ENCODE results near the gene UPP2. TPM values are rescaled to one million over a fixed set of nuclear protein-coding genes. Genes with fewer than 3 reads are reported as not detected.

Gene UPP2
- total and polyA plus RNA-seq, 9 of the 15 experiments (the other 6 are each of a cell fraction or from before 2014, with no cell fraction given) = not detected

DNA sequence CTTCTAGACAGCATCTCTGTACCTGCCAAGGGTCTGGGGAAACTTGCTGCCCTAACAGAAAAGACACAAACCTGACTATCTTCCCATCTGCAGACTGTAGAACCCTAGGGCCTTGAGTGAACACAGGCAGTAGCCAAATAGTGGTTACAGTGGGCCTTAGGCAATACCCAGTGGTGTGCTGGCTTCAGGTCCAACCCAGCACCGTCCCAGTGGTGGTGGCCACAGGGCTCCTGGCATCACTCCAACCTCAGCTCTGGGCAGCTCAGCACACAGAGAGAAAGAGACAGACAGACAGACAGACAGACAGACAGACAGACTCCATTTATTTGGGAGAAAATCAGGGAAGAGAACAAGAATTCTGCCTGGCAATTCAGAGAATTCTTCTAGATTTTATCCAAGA lies 29.3 kb upstream of the UPP2 start (continued):
- TF ChIP-seq, protein P1, sequence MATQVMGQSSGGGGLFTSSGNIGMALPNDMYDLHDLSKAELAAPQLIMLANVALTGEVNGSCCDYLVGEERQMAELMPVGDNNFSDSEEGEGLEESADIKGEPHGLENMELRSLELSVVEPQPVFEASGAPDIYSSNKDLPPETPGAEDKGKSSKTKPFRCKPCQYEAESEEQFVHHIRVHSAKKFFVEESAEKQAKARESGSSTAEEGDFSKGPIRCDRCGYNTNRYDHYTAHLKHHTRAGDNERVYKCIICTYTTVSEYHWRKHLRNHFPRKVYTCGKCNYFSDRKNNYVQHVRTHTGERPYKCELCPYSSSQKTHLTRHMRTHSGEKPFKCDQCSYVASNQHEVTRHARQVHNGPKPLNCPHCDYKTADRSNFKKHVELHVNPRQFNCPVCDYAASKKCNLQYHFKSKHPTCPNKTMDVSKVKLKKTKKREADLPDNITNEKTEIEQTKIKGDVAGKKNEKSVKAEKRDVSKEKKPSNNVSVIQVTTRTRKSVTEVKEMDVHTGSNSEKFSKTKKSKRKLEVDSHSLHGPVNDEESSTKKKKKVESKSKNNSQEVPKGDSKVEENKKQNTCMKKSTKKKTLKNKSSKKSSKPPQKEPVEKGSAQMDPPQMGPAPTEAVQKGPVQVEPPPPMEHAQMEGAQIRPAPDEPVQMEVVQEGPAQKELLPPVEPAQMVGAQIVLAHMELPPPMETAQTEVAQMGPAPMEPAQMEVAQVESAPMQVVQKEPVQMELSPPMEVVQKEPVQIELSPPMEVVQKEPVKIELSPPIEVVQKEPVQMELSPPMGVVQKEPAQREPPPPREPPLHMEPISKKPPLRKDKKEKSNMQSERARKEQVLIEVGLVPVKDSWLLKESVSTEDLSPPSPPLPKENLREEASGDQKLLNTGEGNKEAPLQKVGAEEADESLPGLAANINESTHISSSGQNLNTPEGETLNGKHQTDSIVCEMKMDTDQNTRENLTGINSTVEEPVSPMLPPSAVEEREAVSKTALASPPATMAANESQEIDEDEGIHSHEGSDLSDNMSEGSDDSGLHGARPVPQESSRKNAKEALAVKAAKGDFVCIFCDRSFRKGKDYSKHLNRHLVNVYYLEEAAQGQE (IDR thresholded peaks at IDR 0.05; ENCODE audit: borderline replicate concordance) = no peak
- TF ChIP-seq, protein P1 (CRISPR knock-in tag; IDR thresholded peaks at IDR 0.05; ENCODE audit: low read depth) = no peak
- TF ChIP-seq, protein P2, sequence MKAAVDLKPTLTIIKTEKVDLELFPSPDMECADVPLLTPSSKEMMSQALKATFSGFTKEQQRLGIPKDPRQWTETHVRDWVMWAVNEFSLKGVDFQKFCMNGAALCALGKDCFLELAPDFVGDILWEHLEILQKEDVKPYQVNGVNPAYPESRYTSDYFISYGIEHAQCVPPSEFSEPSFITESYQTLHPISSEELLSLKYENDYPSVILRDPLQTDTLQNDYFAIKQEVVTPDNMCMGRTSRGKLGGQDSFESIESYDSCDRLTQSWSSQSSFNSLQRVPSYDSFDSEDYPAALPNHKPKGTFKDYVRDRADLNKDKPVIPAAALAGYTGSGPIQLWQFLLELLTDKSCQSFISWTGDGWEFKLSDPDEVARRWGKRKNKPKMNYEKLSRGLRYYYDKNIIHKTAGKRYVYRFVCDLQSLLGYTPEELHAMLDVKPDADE (conservative IDR thresholded peaks at IDR 0.05; ENCODE audit: control insufficient read depth, low read depth, low read length) = no peak
- TF ChIP-seq, protein P3, sequence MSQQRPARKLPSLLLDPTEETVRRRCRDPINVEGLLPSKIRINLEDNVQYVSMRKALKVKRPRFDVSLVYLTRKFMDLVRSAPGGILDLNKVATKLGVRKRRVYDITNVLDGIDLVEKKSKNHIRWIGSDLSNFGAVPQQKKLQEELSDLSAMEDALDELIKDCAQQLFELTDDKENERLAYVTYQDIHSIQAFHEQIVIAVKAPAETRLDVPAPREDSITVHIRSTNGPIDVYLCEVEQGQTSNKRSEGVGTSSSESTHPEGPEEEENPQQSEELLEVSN (IDR thresholded peaks at IDR 0.05; ENCODE audit: borderline replicate concordance in 1 of 2, extremely low read depth in 1 of 2, insufficient read depth in 1 of 2, insufficient read length in 1 of 2, low read depth in 1 of 2, low read length in 1 of 2, poor library complexity in 1 of 2, severe bottlenecking in 1 of 2) = no peak
- TF ChIP-seq, protein P4, sequence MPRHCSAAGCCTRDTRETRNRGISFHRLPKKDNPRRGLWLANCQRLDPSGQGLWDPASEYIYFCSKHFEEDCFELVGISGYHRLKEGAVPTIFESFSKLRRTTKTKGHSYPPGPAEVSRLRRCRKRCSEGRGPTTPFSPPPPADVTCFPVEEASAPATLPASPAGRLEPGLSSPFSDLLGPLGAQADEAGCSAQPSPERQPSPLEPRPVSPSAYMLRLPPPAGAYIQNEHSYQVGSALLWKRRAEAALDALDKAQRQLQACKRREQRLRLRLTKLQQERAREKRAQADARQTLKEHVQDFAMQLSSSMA (CRISPR knock-in tag; IDR thresholded peaks at IDR 0.05) = no peak
- TF ChIP-seq ZFP36 (IDR thresholded peaks at IDR 0.05; ENCODE audit: low read depth, low read length, partially characterized antibody) (no peak), BRD4 (IDR thresholded peaks at IDR 0.05) (no peak)
- TF ChIP-seq, protein P5, sequence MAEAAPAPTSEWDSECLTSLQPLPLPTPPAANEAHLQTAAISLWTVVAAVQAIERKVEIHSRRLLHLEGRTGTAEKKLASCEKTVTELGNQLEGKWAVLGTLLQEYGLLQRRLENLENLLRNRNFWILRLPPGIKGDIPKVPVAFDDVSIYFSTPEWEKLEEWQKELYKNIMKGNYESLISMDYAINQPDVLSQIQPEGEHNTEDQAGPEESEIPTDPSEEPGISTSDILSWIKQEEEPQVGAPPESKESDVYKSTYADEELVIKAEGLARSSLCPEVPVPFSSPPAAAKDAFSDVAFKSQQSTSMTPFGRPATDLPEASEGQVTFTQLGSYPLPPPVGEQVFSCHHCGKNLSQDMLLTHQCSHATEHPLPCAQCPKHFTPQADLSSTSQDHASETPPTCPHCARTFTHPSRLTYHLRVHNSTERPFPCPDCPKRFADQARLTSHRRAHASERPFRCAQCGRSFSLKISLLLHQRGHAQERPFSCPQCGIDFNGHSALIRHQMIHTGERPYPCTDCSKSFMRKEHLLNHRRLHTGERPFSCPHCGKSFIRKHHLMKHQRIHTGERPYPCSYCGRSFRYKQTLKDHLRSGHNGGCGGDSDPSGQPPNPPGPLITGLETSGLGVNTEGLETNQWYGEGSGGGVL (CRISPR knock-in tag; IDR thresholded peaks at IDR 0.05) = no peak

Measured in K562 (cell line).